Body of pancreas (tissue), 4 donors: ENCODE measurements around the gene LSM10. TPM values are rescaled to one million over a fixed set of nuclear protein-coding genes. Genes with fewer than 3 reads are reported as not detected.

Source experiments
- ATAC-seq: fragments of 150-250 bp; one replicate; pipeline ENCODE4 v1.9.1; 2016
- DNase-seq, 4 donors: peaks; one replicate each; pipeline ENCODE4 v3.0.0-alpha.2; 2019
- H3K27ac ChIP-seq, 4 donors: fragments of 200-600 bp; sonication (generic); 1 replicate in 3 of 4; 2 replicates in 1 of 4; pipeline versions ENCODE4 v1.5.1 to v1.6.1; 2016 to 2019; ENCODE audit warnings: mild to moderate bottlenecking in 1 of 4, mixed read lengths in 1 of 4, moderate library complexity in 1 of 4
- H3K27me3 ChIP-seq, 2 donors: fragments of 200-600 bp; sonication (generic); one replicate each; pipeline ENCODE4 v1.6.0; 2016; ENCODE audit warnings: mild to moderate bottlenecking in 1 of 2
- H3K36me3 ChIP-seq, 2 donors: fragments of 200-600 bp; sonication (generic); replicated peaks in 1 of 2; 2 replicates each; pipeline ENCODE4 v1.5.1; 2016; ENCODE audit warnings: low read depth in 2 of 2; ENCODE audit not compliant: insufficient read depth in 1 of 2
- H3K4me1 ChIP-seq: fragments of 200-600 bp; sonication (generic); one replicate; pipeline ENCODE4 v1.6.0; 2016
- H3K4me3 ChIP-seq, 2 donors: fragments of 200-600 bp; sonication (generic); 1 replicate in 1 of 2; 2 replicates in 1 of 2; pipeline ENCODE4 v1.5.1; 2016 to 2019
- H3K9me3 ChIP-seq, 3 donors: fragments of 200-600 bp; sonication (generic); 1 replicate in 2 of 3; 2 replicates in 1 of 3; pipeline ENCODE4 v1.5.1; 2016
- POLR2A ChIP-seq, 3 donors: fragments of 450-650 bp; IDR thresholded peaks; one replicate each; pipeline ENCODE4 v1.6.1; 2016; ENCODE audit warnings: antibody characterized with exemption in 3 of 3, mild to moderate bottlenecking in 2 of 3
- WGBS, 2 donors: methylation state at CpG; one replicate each; pipeline ENCODE4 v1.1.5; 2017; 5-methylcytosine and 5-hydroxymethylcytosine counted together
- intact Hi-C: fragments of 100-400 bp; cut with DNase I; formaldehyde crosslinking; loops from one replicate; pipeline ENCODE4 v1.15.1; 2023
- total RNA-seq, 2 donors: library from RNA; depleted of rRNA; stranded (reverse); fragments of >200 nt; gene quantifications; one replicate each; pipeline ENCODE4 v1.1.0, GENCODE V29; 2016
- TF ChIP-seq, protein P1 (sequence below), 7 experiments: fragments of 450-650 bp in 4 of 7; fragments of 200-600 bp in 3 of 7; sonication (generic) in 3 of 7; IDR thresholded peaks; one replicate each; pipeline ENCODE4 v1.5.1; 2016 to 2019; ENCODE audit warnings: antibody characterized with exemption in 7 of 7

Gene LSM10
- total RNA-seq, 2 donors from 2014 or later: 12.2 to 21.8 TPM

GRCh38 chr1:36436821-36437220 is 39.1 kb upstream of the LSM10 start:
- H3K27ac ChIP-seq: no peak overlapping the region
- no peak overlapping the region for H3K4me3 ChIP-seq
- DNase-seq (no peak), ATAC-seq (no peak)
- no peaks in the 10 kb centered on the region for H3K9me3 ChIP-seq
- H3K27me3 ChIP-seq: no peaks in the 10 kb centered on the region
- intact Hi-C loops: no loop called here
- H3K36me3 ChIP-seq: no peaks in the 10 kb centered on the region
- 41 to 63% methylated on average over 1 of the region's 1 CpG for WGBS, 2 donors
- peaks cover 13% of the 10 kb centered on the region for H3K4me1 ChIP-seq
- no peak for TF ChIP-seq POLR2A (IDR thresholded peaks at IDR 0.05)
- TF ChIP-seq, protein P1, sequence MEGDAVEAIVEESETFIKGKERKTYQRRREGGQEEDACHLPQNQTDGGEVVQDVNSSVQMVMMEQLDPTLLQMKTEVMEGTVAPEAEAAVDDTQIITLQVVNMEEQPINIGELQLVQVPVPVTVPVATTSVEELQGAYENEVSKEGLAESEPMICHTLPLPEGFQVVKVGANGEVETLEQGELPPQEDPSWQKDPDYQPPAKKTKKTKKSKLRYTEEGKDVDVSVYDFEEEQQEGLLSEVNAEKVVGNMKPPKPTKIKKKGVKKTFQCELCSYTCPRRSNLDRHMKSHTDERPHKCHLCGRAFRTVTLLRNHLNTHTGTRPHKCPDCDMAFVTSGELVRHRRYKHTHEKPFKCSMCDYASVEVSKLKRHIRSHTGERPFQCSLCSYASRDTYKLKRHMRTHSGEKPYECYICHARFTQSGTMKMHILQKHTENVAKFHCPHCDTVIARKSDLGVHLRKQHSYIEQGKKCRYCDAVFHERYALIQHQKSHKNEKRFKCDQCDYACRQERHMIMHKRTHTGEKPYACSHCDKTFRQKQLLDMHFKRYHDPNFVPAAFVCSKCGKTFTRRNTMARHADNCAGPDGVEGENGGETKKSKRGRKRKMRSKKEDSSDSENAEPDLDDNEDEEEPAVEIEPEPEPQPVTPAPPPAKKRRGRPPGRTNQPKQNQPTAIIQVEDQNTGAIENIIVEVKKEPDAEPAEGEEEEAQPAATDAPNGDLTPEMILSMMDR (IDR thresholded peaks at IDR 0.05): no peak

DNA sequence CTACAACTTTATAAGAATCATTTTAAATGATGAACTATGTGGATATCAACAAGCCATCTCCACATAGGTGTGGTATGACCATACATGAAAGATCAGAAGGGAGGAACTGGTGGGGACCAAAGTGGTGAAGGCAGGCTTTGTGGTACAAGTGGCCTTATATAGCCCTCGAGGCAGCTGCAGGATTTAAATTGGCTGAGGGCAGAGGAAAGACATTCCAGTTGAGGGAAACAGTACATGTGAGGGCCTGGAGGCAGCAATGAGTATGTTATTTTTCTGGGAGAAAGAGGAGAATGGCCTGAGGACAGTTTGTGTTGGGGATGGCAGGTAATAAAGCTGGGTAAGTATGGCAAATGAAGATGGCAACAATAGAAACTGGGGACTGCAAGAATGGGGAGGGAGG is 35.4 kb upstream of the LSM10 start:
- H3K4me1 ChIP-seq: peaks cover 13% of the 10 kb centered on the region
- H3K27me3 ChIP-seq: no peaks in the 10 kb centered on the region
- H3K27ac ChIP-seq: peak overlapping the region; percentile 2 to 23 (median 8)
- DNase-seq (no peak), ATAC-seq (no peak)
- 15 to 43% methylated on average over 1 of the region's 1 CpG for whole genome bisulfite sequencing, 2 donors
- intact Hi-C loops: no loop called here
- TF ChIP-seq POLR2A (IDR thresholded peaks at IDR 0.05): no peak
- TF ChIP-seq, protein P1 (IDR thresholded peaks at IDR 0.05): no peak
- H3K4me3 ChIP-seq: no peak overlapping the region
- no peaks in the 10 kb centered on the region for H3K9me3 ChIP-seq
- H3K36me3 ChIP-seq: no peaks in the 10 kb centered on the region

DNA sequence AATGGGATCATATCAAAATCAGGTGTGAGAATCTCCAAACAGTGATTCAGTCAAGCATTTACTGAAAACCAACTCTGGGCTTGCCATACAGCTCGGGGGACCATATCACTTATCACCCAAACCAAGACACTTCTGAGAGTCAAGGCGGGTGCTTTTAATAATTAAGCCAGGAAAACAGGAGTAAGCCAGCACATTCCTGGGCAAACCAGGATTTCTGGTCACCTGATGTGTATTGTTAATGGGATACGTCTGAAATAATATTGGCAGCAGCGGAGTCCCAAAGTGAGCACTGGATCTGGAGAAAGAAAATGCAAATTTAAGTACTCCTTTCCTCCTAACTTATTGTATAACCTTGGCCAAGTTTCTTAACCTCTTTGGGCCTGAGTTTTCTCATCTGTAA is 34.9 kb upstream of the LSM10 start:
- peaks cover 13% of the 10 kb centered on the region for H3K4me1 ChIP-seq
- intact Hi-C loops: no loop called here
- no peaks in the 10 kb centered on the region for H3K9me3 ChIP-seq
- H3K36me3 ChIP-seq: no peaks in the 10 kb centered on the region
- 18 to 24% methylated on average over 4 of the region's 4 CpGs for WGBS, 2 donors
- H3K27me3 ChIP-seq: no peaks in the 10 kb centered on the region
- H3K4me3 ChIP-seq: no peak overlapping the region
- H3K27ac ChIP-seq: peak overlapping the region; percentile 2 to 23 (median 8)
- DNase-seq (peak; percentile 29 to 59 (median 43)), ATAC-seq (peak; percentile 84)
- TF ChIP-seq, protein P1 (IDR thresholded peaks at IDR 0.05): no peak
- TF ChIP-seq POLR2A (IDR thresholded peaks at IDR 0.05): no peak

DNA sequence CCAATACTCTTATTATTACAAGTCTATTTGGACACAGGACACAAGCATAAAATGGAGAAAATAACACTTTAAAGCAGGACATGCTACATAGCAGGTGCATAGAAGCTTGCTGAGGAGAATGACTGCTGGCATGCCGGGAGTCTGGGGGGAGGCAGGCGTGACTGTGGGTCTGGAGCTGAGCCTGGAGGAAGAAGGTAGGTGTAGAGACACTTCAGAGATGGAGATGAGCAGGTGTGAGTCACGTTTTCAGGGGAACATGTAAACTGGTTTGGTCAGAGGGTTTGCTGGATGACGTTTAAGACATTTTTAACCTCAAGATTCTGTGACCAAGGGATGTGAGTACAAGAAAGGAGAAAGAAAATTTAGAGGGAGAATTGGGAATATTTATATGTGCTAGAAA is 28.1 kb upstream of the LSM10 start:
- Histone ChIP-seq H3K9me3 (no peaks in the 10 kb centered on the region), H3K27me3 (no peaks in the 10 kb centered on the region), H3K36me3 (no peaks in the 10 kb centered on the region), H3K27ac (no peak overlapping the region), H3K4me1 (no peaks in the 10 kb centered on the region), H3K4me3 (no peak overlapping the region)
- no peak for ATAC-seq
- TF ChIP-seq, protein P1 (IDR thresholded peaks at IDR 0.05): no peak
- no peak for TF ChIP-seq POLR2A (IDR thresholded peaks at IDR 0.05)
- WGBS, 2 donors: 71 to 76% methylated on average over 4 of the region's 4 CpGs
- no peak for DNase-seq
- intact Hi-C loops: no loop called here

DNA sequence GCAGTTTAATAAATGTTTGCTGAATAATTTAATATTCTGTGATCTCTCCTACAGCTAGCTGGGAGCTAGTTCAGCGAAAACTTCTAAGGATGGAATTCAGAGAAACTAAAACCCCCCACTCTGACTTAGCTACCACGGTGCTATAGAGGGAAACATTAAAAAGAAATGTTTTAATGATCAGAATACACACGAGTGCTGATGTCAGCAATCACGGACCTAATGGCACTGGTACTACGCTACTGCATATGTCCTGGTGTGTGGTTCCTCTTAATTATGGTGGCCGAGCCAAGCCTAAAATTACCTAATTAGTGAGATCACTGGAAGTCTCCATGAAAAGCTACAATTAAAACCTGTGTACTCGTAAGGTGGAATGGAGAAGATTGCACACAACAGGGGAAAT is 23.9 kb upstream of the LSM10 start:
- Histone ChIP-seq H3K4me1 (no peaks in the 10 kb centered on the region), H3K27me3 (no peaks in the 10 kb centered on the region), H3K9me3 (no peaks in the 10 kb centered on the region), H3K36me3 (no peaks in the 10 kb centered on the region), H3K4me3 (no peak overlapping the region), H3K27ac (no peak overlapping the region)
- intact Hi-C loops: no loop called here
- DNase-seq (no peak), ATAC-seq (no peak)
- TF ChIP-seq, protein P1 (IDR thresholded peaks at IDR 0.05): no peak
- TF ChIP-seq POLR2A (IDR thresholded peaks at IDR 0.05): no peak
- WGBS, 2 donors: 72 to 78% methylated on average over 7 of the region's 7 CpGs
